HG03139 (cell line): ENCODE results near the gene ABCB11.
"Not testable (repeated sequence)": the region's sequence is repeated elsewhere in the genome, so short reads cannot be mapped to it uniquely, and the experiment has no call there.

Experiments
- ATAC-seq: cut with Tn5 transposase; IDR thresholded peaks from one replicate; pipeline ENCODE4 v1.9.1; 2021; ENCODE audit not compliant: unreplicated experiment

Gene ABCB11

DNA sequence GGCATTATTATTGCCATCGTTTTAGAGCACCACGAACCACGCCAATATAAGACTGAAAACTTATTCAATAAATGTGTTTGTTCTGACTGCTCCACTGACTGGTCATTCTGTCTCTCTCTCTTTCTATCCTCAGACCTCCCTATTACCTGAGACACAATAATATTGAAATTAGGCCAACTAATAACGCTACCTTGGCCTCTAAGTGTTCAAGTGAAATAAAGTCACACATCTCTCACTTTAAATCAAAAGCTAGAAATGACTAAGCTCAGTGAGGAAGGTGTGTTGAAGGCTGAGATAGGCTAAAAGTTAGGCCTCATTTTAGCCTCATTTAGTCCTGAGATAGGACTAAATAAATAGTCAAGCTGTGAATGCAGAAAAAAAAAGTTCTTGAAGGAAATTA is 91.2 kb downstream of the ABCB11 start:
- ATAC-seq = no peak

DNA sequence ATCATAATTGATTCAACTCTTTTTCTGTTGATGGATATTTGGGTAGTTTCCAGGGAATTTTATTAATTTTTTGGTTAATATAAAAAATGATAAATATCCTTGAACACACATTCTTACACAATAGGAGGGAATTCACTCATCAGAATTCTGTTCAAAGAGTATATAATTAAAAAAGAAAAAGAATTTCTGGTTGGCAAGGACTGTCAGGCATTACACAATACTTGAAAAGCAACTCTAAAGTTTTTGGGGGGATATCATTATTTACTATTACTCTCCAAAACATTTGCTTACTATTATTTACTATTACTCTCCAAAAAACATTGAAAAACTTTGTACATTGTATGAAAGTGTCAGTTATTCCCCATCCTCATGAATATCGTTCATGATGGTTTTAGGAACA is 92.1 kb downstream of the ABCB11 start:
- no peak for ATAC-seq

DNA sequence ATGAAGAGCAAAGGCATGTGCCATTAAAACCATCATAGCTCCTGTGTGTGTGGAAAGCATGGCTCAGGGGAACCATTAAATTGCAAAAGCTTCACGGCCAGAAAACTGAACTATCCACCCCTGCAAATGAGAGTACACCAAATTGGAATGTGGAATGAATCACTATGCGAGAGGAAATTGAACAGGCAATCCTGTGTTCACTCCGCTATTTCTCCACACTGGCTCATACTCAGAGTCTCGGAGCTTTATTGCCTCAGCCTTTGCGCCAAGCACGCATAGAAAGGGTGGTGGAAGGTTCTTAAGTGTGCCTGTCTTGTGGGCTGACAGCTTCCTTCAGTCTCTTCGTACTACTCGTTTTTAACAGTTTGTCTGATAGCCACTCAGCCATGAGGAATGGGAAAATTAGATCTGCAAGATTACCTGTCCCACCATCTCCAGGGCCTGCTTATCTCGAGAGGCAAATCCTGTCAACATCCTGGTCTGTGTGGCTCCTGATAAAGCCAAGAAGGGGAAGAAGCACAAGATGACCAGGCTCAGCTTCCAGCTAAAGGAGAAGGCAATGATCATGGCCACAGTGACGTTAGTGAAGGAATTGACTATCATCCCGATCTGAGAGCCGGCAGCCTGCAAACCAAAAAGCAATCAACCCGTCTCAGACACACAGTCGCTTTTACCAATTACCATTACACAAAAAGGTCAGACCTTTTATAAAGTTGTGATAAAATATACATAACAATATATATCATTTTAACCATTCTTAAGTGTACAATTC is 95.1 kb downstream of the ABCB11 start:
- no peak for ATAC-seq

DNA sequence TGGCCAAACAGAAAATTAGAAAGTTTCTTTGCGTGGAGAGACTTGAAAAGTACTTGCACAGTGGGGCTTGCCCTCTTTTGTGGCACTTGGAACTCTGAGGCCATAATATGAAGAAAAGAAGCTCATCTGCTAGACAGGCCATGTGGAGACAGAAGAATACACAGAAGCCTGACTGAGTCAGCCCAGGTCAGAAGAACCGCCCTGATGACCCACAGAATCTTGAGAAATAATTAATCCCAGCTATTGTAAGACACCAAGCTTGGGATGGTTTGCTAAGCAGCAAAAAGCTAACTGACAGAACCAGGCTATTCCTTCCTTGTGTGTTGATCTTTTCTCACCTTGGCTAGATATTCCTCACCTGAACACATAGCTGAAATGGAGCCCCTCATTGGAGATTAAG is 96.3 kb downstream of the ABCB11 start:
- ATAC-seq = no peak

DNA sequence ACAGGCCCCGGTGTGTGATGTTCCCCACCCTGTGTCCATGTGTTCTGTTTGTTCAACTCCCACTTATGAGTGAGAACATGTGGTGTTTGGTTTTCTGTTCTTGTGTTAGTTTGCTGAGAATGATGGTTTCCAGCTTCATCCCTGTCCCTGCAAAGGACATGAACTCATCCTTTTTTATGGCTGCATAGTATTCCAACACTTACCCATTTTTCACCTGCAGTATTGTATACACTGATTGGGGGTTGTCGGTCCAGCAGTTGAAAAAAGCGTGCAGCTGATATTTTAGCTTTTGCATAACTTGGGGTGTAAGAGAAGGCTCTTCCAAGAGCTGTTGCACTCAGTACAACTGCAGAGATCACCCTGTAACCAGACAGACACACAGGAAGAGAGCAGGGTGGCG is 99.0 kb downstream of the ABCB11 start:
- ATAC-seq = not testable (repeated sequence)

DNA sequence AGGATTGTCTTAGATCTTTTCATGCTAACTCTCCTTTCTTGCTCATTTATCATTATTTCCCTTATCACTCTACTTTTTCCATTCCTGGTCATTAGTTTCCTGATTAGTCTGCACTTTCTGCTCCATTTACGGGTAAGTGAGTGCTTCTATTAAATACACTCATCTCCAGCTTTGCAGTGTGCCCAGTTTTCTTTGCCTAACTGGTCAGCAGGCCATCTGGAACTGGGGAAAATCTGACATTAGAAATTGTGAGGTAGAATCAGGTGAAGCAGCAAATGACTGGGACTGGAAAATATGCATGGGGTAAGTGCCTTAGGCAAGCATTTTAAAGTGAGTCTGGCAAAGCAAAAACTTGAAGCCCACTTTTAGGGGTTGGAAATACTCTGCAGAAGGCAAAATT is 100.9 kb downstream of the ABCB11 start:
- ATAC-seq = no peak

DNA sequence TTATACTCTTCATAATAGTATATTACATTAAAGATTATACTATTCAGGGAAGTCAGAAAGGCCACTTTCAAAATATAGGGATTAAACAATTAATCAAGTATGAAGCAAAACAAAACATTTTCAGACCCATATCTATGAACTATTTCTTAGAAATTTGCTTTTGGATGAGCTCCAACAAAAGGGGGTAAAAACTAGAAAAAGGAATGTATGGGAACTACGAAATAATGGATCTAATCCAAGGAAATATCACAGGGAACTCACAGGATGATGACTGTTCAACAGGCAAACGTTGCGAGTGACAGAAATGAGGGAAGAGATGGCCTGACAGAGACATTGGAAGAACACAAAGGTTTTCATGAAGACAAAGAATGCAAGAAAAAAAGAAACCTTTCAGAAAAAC is 102.1 kb downstream of the ABCB11 start:
- ATAC-seq = no peak

DNA sequence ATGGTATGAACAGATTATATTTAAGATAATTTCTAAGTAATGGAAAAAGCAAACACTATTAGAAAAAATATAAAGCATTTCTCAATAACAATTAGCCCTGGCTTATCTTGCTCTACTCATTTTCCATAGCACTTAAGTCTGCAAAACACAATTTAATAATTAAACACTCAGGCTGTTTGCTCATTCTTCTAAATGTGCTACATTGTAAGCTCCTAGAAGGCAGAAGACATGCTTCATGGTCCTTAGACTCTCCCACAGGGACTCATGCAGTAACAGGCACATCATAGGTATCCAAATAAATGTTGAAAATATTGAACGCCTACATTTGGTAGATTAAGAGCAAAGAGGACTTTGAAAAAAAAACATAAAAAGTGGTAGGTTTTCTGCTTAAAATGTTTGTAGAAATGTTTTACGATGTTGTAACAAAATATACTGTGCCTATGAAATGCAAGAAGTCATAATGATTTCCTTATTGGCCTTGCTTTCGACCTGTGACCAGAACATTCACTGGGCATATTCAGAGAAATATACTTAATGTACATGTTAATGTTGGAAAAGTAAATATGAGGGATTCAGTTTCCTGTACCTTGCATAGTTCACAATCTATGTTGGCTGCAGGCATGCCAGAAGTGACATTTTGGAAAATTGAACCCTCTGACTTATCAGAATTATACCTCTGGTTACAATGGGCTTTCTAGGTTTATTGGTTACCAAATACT is 102.9 kb downstream of the ABCB11 start:
- no peak for ATAC-seq

DNA sequence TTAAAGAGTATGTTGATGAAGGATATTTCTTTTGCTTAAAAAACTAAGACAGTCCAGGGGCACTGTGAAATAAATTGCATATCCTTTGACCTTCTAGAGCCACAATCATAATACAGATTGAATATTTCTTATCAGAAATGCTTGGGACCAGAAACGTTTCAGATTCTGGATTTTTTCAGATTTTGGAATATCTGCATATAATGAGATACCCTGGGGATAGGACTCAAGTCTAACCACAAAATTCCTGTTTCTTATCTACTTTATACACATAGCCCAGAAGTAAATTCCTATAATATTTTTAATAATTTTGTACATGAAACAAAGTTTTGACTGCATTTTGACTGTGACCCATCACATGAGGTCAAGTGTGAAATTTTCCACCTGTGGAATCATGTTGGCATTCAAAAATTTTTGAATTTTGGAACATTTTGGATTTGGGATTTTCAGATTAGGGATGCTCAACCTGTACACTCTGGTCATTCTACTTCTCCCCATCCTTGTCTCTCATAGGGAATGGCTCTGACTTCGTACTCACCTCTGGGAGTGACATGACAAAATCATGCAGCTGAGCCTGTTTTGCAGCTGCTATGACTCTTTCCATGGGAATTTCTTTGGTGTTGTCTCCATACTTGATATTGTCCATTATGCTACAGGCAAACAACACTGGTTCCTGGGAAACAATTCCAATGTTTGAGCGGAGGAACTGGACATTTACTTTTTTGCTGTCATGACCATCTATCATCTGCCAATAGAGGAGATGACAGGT is 104.3 kb downstream of the ABCB11 start:
- ATAC-seq = no peak

DNA sequence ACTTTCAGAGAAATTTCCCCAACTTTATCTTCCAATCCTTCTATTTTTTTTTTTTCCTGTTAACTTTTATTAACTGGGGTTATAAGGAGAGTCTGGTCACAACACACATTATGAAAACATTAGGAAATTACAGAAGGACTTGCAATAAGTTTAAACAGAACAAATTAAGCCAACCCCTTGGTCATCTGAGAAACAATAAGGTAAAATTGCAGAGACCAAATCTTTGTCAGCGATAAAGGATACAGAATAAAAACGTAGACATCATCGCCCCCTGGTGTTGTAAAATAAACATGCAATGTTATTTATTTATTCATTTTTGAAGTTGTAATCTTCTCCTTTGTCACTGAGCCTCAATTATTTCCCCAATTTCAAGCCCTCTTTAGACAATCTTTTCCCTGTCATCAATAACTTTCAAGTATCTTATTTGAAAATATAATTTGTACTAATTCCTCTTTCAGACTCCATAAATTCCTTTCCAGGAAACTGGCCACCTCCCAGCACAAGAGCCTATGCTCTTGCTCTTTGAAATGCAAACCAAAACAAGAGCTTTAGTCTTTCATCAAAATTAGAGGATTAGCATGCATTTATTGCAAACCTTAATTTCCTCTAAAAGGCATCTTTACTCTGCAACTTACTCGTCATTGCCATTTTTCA is 110.5 kb downstream of the ABCB11 start:
- no peak for ATAC-seq

DNA sequence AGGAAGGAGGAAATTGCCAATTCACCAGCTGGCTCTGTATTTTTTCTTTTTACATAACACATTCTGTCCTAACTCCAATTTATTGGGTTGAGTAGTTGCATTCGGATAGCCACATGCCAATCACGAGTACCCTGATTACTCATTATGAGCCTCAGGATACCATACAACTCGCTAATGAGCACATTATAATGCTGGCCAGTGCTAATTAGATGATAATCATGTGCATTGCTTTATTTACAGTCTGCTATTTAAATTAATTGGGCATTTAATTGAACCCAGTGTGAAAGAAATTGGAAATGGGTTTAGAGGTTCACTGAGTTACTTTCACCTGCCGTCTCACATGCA is 114.8 kb downstream of the ABCB11 start:
- ATAC-seq = no peak

DNA sequence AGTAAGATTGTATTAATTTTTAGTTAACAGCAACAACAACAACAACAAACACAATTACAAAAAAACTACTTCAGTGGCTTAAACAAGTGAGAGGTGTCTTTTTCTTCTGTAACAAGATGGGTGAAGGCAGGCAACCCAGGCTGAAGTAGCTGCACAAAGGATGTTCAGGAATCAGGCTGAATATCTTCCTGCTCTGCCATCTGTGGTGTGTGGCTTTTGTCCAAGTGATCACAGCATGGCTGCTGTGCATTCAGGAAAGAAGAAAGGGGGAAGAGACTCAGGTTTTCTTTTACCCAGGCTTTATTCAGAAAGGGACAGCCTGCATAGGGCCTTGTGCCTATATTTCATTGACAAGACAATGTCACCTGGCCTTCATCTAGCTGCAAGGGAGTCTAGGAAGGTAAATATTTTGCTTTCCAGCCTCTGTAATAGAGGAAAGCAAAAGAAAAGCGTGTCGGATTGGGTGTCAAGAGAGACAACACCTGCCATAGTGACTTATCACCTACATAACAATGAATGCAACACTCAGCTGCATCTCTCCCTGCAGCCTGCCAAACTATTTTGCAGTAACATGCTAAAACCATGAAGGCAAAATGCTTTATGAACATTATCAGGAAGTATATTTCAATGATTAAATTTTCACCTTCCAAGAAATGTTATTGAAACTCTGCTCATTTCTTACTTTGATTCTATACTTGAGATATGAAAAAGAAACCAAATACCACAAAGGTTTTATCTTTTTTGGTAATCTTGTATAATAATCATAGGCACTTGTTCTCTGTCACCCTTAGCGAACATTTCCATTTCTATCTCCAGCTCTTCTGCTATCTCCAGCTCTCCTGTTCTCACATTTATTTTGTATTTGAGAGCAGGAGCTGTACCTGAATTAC is 115.4 kb downstream of the ABCB11 start:
- no peak for ATAC-seq

DNA sequence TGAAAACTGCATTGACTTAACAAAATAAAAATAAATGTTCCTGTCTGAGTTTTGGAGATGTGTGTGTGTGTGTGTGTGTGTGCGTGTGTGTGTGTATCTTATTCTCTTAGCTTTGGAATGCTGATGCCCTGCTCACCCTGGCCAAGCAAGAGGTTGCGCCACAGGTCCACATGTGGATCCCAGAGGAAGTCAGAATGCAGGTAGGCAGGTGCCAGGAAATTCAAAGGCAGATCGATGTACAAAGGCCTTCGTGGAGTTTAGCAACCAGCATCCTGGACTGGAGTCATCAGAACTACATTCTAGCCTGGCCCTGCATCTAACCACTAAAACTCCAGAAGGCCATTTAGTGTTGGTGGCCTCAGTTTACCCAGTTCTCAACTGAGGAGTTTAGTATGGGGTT is 117.6 kb downstream of the ABCB11 start:
- no peak for ATAC-seq

DNA sequence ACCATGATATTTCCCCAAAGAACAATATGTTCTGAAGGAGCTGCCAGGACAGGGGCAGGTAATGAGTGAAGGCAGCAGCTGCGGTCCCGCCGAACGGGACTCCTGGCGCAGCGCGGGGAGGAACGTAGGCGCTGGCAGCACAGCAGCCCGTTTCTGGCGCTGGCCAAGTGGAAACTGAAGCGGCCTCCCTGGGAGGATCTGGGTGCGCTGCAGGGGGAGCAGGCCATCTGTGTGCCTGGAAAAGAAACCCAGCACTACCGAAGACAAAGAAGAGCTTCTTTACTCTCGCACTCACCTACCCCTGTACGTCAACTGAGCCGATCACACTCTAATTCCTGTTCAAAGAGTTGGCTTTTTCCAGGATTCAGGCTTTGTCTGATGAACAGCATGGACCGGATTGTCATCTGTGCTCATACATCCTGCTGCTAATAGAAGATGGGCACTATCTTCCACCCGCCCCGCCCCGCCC is 118.2 kb downstream of the ABCB11 start:
- no peak for ATAC-seq

DNA sequence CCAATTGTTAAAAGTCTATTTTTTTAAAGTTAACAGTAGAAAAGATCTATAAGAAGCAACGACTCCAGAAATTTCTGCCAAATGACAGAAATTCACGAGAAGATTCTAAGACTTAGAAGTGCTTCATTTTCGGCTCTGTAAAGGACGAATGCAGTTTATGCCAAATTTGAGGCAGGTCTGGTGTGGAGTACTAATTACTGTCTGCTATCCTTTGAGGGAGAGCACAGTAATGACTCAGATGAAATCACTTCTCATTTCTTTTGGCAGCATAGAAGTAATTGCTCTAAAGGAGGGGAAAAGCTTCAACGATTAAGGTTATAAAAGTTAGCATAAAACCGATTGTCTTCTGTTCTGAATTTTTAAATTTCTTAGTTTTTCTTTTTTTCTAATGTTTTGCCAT is 118.7 kb downstream of the ABCB11 start:
- ATAC-seq = no peak

DNA sequence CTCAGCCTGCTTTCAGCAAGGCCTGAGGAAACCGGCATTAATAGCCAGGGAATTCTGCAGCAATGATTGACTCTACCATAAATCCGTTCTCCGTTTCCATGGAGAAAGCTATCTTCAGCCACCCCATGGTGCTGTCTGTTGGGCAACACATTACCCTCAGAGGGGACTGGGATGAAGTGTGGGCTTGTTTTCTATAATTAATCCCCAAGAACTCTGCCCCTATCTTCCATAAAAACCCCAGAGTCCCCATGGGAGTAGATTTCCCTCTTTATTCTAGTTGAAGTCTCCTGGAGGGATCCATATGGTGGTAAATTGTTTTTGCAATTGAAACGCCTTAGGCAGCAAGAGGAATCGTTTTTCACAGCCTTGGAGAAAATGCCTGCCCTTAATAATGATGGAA is 120.8 kb downstream of the ABCB11 start:
- ATAC-seq = no peak

DNA sequence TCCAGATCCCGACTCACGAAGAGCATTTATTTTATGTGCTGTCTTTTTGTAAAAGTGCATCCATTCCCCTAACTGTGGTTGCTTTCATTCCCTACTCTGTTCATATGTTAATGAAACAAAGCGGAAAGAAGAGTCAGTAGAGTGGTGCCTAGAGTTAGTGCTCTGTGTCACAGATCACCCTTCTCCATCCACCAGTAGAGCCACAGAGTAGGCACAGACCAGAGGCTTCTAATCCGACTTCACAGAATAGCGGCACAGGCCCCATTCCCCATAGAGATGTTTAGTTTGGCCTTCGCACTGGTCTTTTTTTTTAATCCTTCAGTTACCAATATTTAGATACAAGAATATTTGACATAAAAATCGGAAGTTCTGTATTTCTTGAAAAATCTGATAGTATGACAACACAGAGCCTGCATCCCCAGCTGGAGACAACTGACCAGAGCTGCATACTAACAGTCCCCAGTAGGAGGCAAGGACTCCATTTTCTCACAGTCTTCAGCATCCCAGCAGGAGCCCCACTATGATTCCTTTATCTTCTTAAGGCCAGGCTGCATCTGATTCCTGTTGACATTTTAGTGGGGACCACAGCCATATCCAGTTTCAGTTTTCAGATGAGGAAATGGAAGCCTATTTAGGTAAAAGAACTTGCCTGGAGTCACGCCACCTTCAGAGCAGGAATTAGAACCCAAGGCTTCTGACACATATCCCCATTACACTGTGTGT is 123.0 kb downstream of the ABCB11 start:
- ATAC-seq = no peak

DNA sequence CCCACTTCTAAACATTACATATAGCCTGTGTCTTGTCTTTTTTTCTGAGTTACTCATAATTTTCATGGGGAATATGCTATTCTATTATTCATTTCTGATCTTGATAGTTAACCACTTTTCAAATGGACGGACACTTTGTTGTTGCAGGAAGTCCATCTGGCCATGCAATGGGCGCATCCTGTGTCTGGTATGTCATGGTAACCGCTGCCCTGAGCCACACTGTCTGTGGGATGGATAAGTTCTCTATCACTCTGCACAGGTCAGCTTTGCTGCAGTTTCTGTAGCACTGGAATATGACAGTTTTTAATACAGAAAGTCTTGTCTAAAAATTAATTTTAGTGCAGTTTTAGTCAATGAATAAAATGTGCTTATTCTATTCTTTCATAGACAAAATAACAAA is 126.8 kb downstream of the ABCB11 start:
- no peak for ATAC-seq

DNA sequence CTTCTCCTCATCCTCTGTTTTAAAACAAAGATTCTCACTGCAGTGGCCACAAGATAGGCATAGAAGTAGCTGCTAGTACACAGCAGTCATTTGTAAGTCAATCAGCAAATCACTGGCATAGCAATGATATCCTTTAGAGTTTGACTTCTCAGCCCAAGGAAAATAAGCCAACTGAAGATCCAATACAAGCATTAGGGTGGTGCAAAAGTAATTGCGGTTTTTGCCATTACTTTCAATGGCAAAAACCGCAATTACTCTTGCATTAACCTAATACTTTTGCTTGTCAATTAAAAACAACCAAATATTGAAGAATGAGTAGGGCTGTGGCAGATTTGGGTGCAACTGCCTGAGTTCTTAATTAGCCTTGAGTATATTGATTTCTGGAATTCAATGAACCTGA is 127.2 kb downstream of the ABCB11 start:
- ATAC-seq = no peak

DNA sequence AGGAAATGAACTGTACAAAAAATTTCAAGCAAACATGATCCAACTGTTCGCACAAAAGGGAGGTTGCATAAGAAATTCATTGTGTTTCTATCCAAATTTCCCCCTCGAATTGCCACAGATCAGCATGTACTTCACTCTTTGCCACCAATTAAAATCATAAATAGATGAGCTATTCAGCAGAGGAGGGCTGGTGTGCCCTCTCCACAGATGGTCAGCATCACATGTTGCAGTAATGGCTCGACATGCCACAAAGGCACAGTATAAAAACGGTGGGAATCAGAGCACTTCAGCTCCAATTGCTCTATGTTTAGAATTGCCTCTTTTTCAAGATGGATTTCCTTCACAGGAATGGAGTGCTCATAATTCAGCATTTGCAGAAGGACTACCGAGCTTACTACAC is 130.1 kb downstream of the ABCB11 start, which contains the start of gene G6PC2:
TSS of gene G6PC2 (plus strand) at position 289 of the 400 bp plus-strand sequence. CDS start at position 330, 41 bp downstream.
- ATAC-seq = no peak
